Stimulated activated CD8-positive, alpha-beta memory T cell treated with anti-CD3 and anti-CD28 coated beads, Interleukin-7, amount 100 ng/mL, for 4 hours (primary cell): ENCODE data around the gene TAMALIN.
A peak's percentile ranks its signal among the peaks of the same experiment; 100 is the strongest.

Experiments used
- DNase-seq, 2 donors: peaks; one replicate each; pipeline ENCODE4 v3.0.0-alpha.2; 2020; ENCODE audit warnings: low read depth in 2 of 2

Gene TAMALIN

DNA sequence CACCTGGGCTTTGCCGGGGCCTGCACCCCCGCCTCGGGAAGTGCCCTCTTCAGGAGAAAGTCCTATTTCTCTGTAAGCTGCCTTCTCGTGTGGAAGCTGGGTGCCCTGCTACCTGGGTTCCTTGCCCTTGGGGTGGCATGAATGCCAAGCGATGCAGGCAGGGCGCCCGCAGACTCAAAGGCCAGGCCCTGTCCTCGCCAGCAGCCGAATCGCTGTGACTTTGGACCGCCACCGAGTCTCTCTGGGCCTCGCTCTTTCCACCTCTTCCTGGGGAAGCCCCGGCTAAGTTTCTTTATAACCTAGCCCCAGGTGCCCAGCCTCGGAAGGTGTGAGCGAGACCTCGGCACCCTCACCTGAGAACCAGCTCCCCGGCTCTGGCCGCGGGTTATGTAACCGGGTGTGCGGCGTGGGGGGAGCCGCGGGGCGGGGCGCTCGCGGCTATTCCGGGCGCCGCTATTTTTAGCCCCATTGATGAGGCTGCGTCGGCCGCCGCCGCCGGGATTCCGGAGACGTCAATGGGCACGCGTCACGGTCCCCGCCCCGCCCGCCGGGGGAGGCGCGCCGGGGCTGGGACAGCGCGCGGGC lies 29.9 kb downstream of the TAMALIN start:
- peak; percentile 76 to 85 for DNase-seq

DNA sequence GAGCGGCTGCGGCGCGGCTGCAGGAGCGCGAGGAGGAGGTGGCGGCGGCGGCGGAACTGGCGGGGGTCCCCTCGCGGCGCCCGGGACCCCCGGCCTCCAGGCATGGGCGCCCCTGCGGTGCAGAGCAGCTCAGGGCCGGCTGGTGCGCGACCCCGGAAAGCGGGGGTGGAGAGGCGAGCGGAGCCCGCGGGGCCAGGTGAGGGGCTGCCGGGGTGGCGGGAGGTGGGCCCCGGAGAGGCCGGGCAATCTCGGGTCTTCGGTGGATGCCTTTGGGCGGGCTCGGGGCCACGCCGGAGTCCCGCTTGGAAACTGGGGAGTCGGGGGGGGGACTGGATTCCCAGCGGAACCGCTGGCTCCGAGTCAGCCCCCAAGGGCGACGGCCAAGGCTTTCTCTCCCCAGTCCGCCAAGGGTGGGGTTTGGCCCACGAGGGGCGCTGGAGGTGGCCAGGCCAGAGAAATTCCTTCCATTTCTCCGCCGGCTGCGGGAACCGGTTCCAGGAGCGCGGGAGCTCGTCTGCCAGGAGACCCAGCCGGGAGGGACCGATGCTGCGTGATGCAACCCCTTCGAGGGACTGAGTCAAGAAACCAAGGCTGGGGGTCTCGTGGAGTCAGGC lies 30.6 kb downstream of the TAMALIN start:
- DNase-seq: no peak

DNA sequence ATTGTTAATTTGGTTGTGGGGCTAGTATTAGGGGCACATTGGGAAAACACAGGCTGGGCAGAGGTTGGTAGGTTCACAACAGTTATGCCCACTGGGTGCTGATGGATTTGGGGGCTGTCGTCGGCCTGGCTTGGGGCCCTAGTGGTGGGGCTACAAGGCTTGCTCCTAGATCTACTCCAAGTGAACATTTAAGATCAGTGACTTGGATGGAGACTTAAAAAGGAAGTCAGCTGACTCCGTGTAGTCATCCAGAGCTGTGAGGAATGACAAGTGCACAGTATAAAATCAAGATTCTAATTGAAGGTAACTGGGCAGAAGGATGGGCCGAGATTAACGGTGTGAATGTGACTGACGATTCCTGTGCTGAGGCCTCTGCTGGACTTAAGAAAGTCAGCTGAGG lies 31.7 kb downstream of the TAMALIN start:
- no peak for DNase-seq

DNA sequence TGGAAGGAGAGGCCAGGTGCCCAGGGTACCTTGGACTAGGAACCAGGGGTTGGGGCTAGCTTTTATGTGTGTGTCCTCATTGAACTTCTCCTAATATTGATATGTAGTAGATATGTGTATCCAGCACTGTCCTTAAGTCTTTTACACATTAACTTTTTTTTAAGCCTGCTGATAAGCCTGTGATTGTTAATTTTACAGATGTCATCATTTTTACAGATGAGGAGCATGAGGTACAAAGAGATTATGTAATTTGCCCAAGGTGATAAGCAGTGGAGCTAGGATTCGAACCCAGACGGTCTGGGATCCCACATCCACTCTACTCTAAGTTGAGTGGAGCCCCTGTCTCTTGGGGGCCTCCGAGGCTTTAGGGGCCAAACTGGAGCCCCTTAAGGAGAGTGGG lies 34.3 kb downstream of the TAMALIN start:
- no peak for DNase-seq

GRCh38 chr12:52041695-52042123 lies 35.0 kb downstream of the TAMALIN start:
- DNase-seq: peak; percentile 37 to 55

- DNase-seq: no peak
These were observed 36.1 kb downstream of the TAMALIN start for GRCh38 chr12:52042706-52043385.

DNA sequence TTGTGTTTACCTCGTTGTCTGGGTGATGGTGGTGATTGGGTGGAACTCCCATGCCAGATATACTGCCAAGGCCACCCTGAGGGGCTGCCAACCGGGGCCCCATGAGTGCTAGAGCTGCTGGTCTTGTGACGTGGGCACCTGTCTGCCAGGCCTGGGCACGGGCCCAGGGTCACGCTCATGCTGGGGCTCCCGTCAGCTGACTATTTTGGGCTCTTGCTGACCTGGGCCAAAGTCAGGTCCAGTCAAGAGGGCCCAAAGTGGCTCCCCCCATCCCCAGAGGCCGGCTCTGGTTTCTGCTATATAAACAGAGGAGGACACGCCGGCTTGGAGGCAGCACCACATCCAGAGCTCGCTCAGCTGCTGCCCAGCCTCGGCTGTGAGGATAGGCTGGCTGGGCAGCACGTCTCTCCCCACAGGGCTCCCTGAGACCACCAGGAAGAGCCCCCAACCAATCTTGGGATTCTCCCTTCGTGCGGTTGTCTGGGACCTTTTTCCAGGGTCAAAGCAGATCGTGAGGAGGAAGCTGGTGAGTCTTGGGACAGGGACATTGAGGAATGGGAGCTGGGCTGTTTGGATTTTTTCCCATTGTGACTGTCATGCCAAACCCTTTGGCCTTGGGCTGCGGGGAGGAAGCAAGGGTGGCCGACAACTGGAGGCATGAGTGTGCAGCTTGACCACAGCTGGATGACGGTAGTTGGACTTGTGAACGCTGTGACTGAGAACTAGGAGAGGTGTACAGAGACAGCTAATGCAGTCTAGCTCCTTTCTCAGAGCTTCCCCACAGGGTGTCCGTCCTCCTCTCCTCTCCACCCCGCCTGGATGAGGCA lies 36.9 kb downstream of the TAMALIN start:
- DNase-seq: no peak

DNA sequence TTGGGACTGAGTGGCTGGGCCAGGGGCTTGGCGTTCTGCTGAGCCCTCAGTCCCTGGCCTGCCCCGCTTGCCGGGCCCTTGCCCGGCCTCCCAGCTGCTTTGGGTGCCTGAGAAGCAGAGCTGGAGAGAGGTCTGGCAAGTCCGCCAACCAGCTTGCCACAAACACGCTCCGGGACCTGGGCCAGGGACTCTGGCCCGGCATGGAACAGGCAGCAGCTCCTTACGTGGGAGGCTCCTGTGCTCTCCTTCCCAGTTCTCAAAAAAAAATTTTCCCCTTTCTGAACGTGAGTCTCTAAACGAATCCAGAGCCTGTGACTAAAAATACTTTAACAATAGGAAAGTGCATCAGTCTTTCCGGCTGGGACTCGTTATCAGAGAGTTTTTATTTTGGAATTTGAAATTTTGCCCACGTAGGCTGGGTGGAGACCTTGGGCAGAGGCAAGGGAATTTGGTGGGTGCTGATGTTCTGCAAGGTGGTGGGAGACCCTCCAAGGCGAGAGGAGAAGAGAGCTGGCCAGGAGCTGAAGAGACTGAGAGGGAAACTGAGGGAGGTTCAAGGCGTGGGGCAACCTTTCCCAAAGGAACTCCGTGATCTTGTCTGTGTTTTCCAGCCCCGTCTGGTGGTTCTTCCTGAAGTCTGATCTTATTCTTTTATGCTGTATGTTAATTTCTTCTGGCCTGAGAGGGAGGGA lies 37.7 kb downstream of the TAMALIN start:
- no peak for DNase-seq

DNA sequence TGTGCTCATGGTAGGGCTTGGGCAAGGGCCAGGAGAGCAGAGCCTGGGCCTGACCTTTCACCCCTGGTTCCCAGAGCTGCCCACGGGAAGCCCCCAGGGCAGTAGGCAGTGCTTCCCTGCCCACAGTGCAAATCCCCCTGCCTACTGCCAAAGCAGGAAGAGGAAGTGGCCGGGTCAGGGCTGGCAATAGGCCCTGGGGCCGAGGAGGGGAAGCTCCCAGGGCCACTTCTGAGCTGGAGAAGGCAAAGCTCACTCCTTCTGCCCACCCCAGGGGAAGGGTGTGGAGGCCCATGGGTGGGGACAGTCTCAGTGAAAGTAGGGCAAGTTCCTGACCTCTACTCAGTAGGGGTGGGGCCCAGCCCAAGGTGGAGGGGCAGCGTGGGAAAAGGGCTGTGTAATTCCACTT lies 39.1 kb downstream of the TAMALIN start:
- no peak for DNase-seq

- DNase-seq: no peak
These were observed 40.1 kb downstream of the TAMALIN start for GRCh38 chr12:52046859-52047258.

- DNase-seq: no peak
These were observed 42.5 kb downstream of the TAMALIN start for GRCh38 chr12:52049286-52049685.

GRCh38 chr12:52049688-52050087 lies 42.9 kb downstream of the TAMALIN start:
- no peak for DNase-seq

GRCh38 chr12:52050116-52050757 lies 43.5 kb downstream of the TAMALIN start:
- no peak for DNase-seq

DNA sequence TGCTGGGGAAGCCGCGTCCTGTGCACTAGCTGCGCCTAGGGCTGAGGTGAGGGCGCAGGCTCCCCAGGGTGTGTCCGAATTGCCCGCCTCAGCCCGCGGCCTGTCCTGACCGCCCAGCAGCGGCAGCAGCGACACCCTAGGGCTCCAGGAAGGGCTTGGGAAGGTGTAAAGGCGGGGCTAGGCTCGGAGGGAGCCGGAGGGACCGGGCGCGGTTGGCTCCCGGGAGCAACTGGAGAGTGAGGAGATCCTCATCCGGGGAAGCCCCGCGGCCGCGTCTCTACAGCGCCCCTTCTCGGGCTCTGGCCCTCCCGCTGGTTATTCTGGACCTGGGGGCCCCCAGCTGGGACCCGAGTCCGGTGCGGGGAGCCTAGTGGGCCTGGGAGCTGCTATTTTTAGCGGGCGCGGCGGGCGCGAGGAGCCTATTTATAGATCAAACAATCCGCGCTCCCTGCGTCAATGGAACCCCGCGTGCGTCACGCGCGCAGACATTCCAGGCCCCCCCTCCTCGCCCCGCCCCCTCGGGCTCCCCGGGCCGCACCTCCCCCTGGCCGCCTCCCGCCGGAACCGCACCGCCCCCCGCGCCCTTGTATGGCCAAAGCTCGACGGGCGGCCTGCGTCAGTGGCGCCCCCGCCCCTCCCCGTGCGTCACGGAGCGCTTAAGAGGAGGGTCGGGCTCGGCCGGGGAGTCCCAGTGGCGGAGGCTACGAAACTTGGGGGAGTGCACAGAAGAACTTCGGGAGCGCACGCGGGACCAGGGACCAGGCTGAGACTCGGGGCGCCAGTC lies 44.2 kb downstream of the TAMALIN start, which contains the start of gene NR4A1:
TSS of gene NR4A1 (plus strand) at position 685 of the 784 bp plus-strand sequence. CDS start 2,887 bp downstream, outside the sequence.
- peak; percentile 97 to 100 for DNase-seq

- DNase-seq: no peak
These were observed 45.9 kb downstream of the TAMALIN start for GRCh38 chr12:52052468-52053186.

DNA sequence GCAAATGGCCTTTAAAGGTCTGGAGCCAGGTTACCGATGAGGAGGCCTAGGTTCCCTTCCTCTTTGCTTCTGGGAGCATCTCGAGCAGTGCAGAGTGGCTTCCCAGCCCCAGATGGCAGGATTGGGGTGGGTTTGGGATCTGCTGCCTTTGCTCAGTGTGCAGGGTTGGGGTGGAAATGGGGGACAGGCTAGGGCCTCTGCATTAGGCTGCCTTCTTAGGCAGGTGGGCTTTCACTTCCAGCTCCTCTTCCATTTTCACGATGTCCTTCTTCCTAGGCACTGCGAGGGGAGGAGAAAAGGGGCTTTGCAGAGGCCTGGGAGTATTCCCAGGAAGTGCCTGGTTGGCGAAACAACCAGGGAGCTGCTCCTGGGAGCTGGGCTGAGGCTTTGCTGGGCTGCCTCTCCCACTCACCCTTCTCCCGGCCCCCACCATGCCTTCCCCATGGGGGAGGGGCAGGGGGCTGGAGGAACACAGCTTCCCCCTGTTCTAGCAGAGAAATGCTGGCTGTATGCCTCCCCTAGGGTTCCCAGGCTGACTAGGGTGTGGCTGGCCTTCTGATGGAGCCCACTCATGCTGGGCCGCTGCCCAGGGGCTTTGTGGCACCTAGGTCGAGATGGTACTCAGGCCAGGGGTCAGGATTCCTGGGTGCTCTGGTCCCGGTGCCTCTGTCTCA lies 46.9 kb downstream of the TAMALIN start:
- no peak for DNase-seq

GRCh38 chr12:52054231-52054832 lies 47.6 kb downstream of the TAMALIN start:
- DNase-seq: no peak

GRCh38 chr12:52054833-52055730 lies 48.3 kb downstream of the TAMALIN start:
- DNase-seq: no peak
